GM13977 (cell line): Measurements from ENCODE around the gene KCNMB2.
"Not testable (repeated sequence)": the region's sequence is repeated elsewhere in the genome, so short reads cannot be mapped to it uniquely, and the experiment has no call there.

ENCODE experiments used
- DNase-seq: peaks from one replicate; pipeline ENCODE4 v3.0.0; 2012; ENCODE audit warnings: low spot score
- in situ Hi-C: fragments of 300-500 bp; cut with MboI; formaldehyde crosslinking; loops from one replicate; pipeline ENCODE4 v1.12.0; 2022; ENCODE audit warnings: low sequenced_read_pairs, low pct_unique_long_range_greater_than_20kb, mixed read lengths, inconsistent platforms; ENCODE audit not compliant: unreplicated experiment
- TF ChIP-seq, protein P1 (sequence below): IDR thresholded peaks from 2 replicates; pipeline ENCODE4 v1.5.1; 2012; ENCODE audit warnings: mild to moderate bottlenecking, control low read depth; ENCODE audit not compliant: insufficient read depth; ENCODE audit errors: extremely low read depth, missing control alignments

Gene KCNMB2

DNA sequence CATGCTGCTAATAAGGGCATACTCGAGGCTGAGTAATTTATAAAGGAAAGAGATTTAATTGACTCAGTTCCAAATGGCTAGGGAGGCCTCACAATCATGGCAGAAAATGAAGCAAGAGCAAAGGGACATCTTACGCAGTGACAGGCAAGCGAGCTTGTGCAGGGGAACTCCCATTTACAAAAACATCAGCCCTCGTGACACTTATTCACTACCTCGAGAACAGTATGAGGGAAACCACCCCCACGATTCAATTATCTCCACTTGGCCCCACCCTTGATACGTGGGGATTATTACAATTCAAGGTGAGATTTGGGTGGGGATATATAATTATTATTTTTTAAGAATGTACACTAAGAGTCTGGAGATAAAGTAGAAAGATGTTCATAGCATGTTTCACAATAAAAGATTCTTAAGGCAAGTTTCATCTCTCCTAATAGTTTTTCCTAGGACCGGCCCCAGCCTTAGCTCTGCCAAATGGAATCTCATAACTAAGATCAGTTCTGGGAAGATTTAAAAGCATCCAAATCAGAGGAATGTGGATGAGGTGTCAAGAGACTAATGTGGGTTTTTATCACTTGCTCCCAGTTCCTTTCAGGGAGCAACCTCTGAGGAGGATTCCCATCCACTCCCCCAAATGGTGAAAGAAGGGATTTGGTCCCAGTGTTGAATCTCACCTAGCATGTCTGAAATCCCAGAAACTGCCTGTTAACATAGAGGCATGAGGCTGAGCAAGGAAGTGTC is 314.4 kb downstream of the KCNMB2 start:
- TF ChIP-seq, protein P1, sequence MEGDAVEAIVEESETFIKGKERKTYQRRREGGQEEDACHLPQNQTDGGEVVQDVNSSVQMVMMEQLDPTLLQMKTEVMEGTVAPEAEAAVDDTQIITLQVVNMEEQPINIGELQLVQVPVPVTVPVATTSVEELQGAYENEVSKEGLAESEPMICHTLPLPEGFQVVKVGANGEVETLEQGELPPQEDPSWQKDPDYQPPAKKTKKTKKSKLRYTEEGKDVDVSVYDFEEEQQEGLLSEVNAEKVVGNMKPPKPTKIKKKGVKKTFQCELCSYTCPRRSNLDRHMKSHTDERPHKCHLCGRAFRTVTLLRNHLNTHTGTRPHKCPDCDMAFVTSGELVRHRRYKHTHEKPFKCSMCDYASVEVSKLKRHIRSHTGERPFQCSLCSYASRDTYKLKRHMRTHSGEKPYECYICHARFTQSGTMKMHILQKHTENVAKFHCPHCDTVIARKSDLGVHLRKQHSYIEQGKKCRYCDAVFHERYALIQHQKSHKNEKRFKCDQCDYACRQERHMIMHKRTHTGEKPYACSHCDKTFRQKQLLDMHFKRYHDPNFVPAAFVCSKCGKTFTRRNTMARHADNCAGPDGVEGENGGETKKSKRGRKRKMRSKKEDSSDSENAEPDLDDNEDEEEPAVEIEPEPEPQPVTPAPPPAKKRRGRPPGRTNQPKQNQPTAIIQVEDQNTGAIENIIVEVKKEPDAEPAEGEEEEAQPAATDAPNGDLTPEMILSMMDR = no peak
- no peak for DNase-seq
- in situ Hi-C loops = no loop called here

DNA sequence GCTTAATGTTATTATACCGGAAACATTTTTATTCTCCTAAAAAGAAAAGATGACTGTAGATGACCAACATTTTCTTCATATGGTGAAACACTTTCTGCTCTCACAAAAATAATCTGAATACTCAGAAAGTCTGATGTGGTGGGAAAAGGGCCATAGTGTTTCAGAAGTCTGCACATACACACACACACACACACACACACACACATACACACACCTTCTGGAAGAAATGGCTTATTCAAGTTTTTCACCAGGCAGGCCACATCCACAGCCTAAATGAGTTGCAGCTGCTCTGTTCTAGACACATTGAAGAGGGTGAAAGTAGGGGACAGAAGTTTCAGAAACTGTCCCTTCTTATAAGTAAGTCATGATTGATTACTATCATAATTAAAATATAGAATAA is 315.3 kb downstream of the KCNMB2 start:
- in situ Hi-C loops = no loop called here
- no peak for DNase-seq
- TF ChIP-seq, protein P1 = no peak

DNA sequence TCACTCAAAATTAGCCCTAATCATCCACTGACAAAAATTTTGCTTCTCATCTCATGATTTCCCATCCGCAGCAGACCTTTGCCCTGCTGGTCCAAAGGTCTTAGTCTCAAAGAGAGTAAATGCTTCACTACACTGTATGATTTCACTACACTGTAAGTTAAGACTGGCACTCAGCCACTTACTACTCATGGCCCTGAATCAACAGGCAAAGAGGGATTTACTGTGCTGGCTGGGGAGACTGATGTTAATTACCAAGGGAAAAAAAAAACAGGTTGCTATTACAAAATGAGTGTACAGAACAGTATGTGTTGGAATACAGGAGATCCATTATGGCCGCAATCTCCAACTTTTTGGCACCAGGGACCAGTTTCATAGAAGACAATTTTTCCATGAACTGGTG is 320.6 kb downstream of the KCNMB2 start:
- TF ChIP-seq, protein P1 = no peak
- DNase-seq = no peak
- in situ Hi-C loops = no loop called here

DNA sequence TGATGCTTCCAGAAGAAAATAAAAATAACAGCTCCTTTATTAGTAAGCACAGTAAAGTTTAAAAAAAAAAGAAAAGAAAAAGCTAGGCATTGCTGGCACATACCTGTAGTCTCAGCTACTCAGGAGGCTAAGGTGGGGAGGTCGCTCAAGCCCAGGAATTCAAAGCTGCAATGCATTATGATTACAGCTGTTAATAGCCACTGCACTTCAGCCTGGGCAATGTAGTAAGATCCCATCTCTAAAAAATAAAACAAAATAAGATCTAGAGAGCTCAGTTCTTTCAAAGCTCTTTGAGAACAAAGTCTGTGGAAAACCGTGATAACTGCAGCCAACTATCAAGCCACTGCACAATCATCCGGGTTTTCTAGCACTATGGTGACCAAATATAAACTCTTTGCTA is 323.1 kb downstream of the KCNMB2 start:
- in situ Hi-C loops = no loop called here
- DNase-seq = no peak
- TF ChIP-seq, protein P1 = no peak

DNA sequence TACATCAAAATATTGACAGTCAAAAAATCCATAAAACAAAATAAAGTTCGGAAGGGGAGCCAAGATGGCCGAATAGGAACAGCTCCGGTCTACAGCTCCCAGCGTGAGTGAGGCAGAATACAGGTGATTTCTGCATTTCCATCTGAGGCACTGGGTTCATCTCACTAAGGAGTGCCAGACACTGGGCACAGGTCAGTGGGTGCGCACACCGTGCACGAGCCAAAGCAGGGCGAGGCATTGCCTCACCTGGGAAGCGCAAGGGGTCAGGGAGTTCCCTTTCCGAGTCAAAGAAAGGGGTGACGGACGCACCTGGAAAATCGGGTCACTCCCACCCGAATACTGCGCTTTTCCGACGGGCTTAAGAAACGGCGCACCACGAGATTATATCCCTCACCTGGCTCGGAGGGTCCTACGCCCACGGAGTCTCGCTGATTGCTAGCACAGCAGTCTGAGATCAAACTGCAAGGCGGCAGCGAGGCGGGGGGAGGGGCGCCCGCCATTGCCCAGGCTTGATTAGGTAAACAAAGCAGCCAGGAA is 323.7 kb downstream of the KCNMB2 start:
- DNase-seq, in situ Hi-C loops: not testable (repeated sequence)

DNA sequence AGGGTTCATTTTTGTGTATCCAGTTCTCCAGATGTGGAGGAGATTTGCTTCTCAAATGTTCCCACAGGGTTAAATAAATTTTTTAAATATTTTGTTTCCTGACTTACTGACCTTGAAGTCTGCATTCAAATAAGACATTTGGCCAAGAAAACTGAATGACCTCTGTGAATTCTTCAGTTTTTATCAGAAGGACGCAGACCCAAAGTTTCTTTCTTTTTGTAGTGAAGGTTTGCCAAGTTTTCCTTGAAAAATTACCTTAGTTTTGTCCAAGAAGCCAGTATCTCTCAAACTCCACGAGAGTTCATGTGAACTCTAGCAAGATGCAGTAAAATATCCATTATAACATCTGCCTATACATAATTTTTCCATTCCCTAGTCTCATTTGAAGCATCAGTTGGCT is 332.4 kb downstream of the KCNMB2 start:
- in situ Hi-C loops = no loop called here

DNA sequence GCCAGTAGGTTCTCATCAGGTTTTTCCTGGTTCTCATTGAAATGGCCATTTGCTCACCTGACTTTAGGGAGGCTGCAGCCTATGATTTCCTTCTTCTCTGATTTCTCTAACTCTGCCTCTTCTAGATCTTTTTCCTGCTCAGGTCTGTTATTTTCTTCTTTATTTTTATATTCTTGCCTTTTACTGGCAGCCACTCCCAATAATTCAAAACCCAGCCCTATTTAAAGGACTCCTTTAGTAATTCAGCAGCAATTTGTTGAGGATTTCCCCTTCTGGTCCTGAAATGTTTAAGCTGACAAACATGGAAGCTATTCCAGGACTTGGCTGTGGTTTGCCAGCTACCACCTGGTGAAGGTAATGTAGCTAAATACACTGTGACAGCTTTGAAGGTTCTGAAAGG is 333.8 kb downstream of the KCNMB2 start:
- TF ChIP-seq, protein P1 = no peak
- in situ Hi-C loops = no loop called here
- no peak for DNase-seq

More for the DNA sequence above, 332.4 kb downstream of the KCNMB2 start:
- DNase-seq = no peak
- TF ChIP-seq, protein P1 = no peak
